Fibroblast of the aortic adventitia (primary cell): ENCODE results near the gene LARP4B. TPM values are rescaled to one million over a fixed set of nuclear protein-coding genes. Genes with fewer than 3 reads are reported as not detected.

Source experiments
- DNase-seq: peaks from one replicate; pipeline ENCODE4 v3.0.0-alpha.2; 2010; ENCODE audit warnings: low read depth
- H3K4me3 ChIP-seq: 2 replicates; pipeline ENCODE4 v1.5.1; 2011; ENCODE audit warnings: low read depth, mild to moderate bottlenecking, control low read depth, low read length, moderate library complexity
- CTCF ChIP-seq: IDR thresholded peaks from 2 replicates; pipeline ENCODE4 v1.5.1; 2011; ENCODE audit warnings: mild to moderate bottlenecking, low read length, control low read depth, inconsistent platforms; ENCODE audit not compliant: insufficient read depth
- total RNA-seq: library from RNA; depleted of rRNA; stranded (reverse); fragments of >200 nt; gene quantifications from 2 replicates; pipeline ENCODE4 v1.2.3, GENCODE V29; 2012; ENCODE audit warnings: low replicate concordance

LARP4B gene
- total RNA-seq, 1 donor: 38.7 TPM

DNA sequence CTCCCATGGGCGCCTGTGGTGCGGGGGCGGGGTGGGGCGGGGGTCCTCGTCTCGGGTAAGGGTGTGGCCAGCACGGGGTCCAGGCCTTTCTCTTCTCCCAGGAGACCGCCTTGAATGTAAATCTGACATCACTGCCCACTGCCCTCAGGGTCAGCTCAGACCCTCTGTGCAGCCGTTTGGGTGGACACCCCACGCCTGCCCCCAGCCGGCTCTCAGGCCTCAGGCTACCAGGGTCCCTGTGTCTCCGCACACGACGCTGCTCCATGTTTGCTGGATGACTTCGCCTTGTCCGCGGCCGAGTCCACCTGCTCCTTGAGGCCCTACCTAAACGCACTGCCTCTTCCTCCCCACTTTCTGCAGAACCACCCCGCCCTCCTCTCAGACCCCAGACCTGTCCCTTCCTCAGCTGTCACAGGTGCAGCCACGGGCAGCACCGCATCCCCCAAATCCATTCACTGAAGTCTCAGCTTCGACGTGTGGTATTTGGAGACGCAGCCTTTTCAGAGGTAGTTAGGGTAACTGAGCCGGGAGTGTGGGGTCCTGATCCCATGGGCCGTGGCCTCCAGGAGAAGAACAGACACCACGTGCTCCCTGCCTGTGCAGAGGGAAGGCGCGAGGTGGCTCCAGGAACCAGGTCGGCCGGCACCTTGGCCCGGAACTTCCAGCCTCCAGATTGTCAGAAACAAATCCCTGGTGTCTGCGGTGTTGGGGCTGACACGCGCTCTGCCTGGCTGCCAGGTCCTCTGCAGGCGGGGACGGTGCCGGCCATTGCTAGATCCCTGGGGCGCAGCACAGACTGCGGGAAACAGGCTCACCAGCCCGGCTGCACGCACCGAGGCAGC is 144.7 kb downstream of the LARP4B start:
- no peak overlapping the region for H3K4me3 ChIP-seq
- no peak for TF ChIP-seq CTCF
- DNase-seq: no peak

- DNase-seq: no peak
- TF ChIP-seq CTCF: no peak
- no peak overlapping the region for H3K4me3 ChIP-seq
Measured at GRCh38 chr10:785861-786214, 145.7 kb downstream of the LARP4B start.

GRCh38 chr10:785089-785860 is 146.2 kb downstream of the LARP4B start:
- H3K4me3 ChIP-seq: peak overlapping the region; percentile 60
- DNase-seq: no peak
- no peak for TF ChIP-seq CTCF

DNA sequence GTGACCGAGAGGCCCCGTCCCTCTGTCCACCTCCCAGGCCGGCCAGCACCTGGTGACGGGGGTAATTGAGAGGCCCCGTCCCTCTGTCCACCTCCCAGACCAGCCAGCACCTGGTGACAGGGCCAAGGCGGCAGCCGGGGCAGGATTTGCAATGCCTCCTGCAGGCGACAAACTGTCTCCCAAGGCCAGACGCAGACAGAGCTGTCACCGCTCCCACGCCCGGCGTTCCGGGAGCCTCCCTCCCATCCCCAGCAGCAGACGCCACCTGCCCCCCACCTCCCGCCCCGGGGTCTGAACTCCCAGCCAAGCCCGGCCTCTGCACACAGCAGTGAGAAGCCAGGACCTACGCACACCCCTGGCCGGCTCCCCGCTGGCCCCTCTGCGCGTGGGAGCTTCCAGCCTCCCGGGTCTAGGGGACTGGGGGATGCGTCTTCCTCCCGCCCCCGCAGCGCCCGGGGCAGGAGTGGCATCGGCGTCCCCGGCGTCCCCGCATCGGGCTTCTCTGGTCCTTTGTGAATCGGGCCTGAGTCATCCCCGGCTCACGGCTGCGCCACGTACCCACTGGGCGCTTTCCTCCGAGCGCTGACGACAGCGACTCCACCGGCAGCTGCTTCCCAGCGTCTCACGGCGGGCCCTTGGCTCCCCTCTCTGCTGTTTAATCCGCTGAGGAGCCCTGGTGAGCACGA is 147.0 kb downstream of the LARP4B start:
- peak overlapping the region; percentile 60 for H3K4me3 ChIP-seq
- TF ChIP-seq CTCF: peak; percentile 30
- peak; percentile 67 for DNase-seq

GRCh38 chr10:782751-783648 is 148.5 kb downstream of the LARP4B start:
- no peak for TF ChIP-seq CTCF
- H3K4me3 ChIP-seq: no peak overlapping the region
- no peak for DNase-seq
